ENCODE data around the gene ZNF593.

DNA sequence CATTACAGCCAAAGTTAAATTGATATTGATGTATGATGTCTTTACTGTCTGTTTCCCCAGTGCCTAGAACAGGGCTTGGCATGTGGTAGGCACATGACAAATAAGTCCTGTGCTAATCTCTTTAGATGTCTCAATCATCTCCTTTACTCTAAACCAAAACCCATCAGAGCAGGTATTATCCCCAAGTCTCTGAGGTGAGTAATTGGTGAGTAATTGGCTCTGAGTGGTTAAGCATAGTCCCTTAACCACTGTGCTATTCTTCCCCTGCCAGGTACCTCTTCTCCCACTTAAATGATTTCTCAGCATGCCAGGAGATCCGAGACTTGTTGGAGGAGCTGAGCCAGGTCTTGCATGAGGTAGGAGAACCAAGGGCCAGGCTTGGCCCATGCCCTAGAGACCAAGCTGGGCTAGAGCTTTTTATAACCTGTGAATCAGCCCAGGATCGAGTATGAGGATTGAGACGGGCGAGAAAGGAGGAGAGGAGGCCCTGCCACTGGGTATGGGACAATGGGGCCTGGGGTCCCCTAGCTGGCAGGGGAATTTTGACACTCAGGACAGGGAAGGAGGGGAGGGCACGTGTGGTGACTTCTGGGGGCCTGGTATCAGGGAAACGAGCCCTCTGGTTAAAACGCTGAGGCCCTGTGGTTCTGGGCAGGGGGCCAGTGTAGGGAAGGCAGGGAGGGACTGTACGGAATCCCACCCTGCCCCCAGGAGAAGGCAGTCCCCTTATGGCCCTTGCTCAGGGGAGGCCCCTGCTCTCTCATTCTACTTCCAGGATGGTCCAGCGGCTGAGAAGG lies 12.1 kb downstream of the ZNF593 start:
- TF ChIP-seq POLR2AphosphoS5 (IDR thresholded peaks at IDR 0.05; ENCODE audit: low read depth, low read length) (no peak), POLR2A (IDR thresholded peaks at IDR 0.05; ENCODE audit: low read depth, low read length) (no peak)

All from GM12892 (cell line).